DOHH2 (cell line): ENCODE data around the gene IL25.

ENCODE experiments used
- CTCF ChIP-seq: fragments of 200-600 bp; sonication (generic); IDR thresholded peaks from one replicate; pipeline ENCODE4 v1.5.1; 2014; ENCODE audit warnings: antibody characterized with exemption, mild to moderate bottlenecking, low read depth, low read length; ENCODE audit not compliant: poor library complexity, severe bottlenecking
- EZH2phosphoT487 ChIP-seq: fragments of 200-600 bp; sonication (generic); IDR thresholded peaks from 2 replicates; pipeline ENCODE4 v1.6.1; 2017; ENCODE audit warnings: borderline replicate concordance, mild to moderate bottlenecking, antibody characterized with exemption, low read length, moderate library complexity, mixed read lengths

GRCh38 chr14:23361320-23361719 lies 11.3 kb upstream of the IL25 start:
- TF ChIP-seq CTCF (no peak), EZH2phosphoT487 (no peak)
